Erythroblast (primary cell): Measurements from ENCODE around the gene RAB15.

ENCODE experiments used
- GATA1 ChIP-seq: IDR thresholded peaks from 2 replicates; pipeline ENCODE4 v1.6.1; 2011; ENCODE audit warnings: low read depth, mild to moderate bottlenecking, control low read depth, low read length, moderate library complexity
- POLR2A ChIP-seq: IDR thresholded peaks from 2 replicates; pipeline ENCODE4 v1.6.1; 2011; ENCODE audit warnings: mild to moderate bottlenecking, low read length

DNA sequence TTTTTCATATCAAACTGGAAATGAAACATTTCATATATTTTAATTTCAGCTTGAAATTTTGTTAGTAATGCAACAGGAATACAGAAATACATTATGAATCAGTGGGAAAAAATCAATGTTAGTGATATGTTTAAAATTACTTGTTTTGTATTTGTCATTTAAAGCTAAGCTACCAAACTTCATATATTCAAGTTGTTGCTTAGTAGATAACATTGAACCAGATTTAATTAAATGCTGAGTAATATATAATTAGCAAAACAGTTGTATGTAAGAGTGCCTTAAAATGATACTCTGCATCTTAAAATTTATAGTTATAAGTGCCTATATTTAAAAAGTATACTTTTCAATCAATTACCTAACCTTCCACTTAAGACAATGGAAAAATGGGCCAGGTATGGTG, 52.9 kb downstream of the RAB15 start:
- no peak for TF ChIP-seq POLR2A
- no peak for TF ChIP-seq GATA1
